Measurements from ENCODE around the gene ZNF502.
"Not testable (repeated sequence)": the region's sequence is repeated elsewhere in the genome, so short reads cannot be mapped to it uniquely, and the experiment has no call there.

Gene ZNF502

DNA sequence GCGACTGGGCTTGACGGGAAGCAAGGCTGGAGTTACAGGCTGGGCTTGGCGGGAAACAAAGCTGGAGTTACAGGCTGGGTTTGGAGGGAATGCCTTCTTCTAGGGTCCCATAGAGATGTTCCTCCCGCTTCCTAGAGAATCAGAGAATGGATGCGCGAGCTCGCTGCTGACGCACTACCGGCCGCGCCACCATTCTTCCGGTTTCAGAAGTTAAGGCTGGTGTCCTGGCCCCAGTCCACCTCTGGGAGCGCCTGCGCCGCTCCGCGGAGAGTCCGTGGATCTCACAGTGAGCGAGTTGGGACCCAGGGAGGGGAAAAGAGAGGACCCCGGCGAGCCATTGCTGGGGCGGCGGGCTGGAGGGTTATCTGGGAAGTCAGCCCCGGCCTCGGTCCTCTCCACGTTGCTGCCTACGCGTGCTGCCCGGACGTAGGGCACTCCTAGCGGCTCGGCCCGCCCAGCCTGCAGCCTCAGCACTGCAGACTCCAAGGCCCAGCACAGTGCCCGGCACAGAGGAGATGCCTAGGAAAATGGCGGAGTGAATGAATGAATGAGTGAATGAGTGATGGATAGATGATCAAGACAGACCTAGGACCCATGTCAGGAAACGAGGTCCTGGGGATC is at the start of gene ZNF502:
ZNF502 (plus strand) TSS at position 206 of the 621 bp plus-strand sequence. CDS start 7,602 bp downstream, outside the sequence.
- DNase-seq = peak; percentile 75 to 78

GRCh38 chr3:44665173-44665572 is 47.3 kb upstream of the ZNF502 start:
- DNase-seq = no peak

GRCh38 chr3:44666346-44666745 is 46.1 kb upstream of the ZNF502 start:
- DNase-seq = no peak

GRCh38 chr3:44669760-44670159 is 42.7 kb upstream of the ZNF502 start:
- DNase-seq = no peak

- not testable (repeated sequence) for DNase-seq
Measured at GRCh38 chr3:44673466-44673865, 39.0 kb upstream of the ZNF502 start.

GRCh38 chr3:44674211-44674610 is 38.2 kb upstream of the ZNF502 start:
- no peak for DNase-seq

DNA sequence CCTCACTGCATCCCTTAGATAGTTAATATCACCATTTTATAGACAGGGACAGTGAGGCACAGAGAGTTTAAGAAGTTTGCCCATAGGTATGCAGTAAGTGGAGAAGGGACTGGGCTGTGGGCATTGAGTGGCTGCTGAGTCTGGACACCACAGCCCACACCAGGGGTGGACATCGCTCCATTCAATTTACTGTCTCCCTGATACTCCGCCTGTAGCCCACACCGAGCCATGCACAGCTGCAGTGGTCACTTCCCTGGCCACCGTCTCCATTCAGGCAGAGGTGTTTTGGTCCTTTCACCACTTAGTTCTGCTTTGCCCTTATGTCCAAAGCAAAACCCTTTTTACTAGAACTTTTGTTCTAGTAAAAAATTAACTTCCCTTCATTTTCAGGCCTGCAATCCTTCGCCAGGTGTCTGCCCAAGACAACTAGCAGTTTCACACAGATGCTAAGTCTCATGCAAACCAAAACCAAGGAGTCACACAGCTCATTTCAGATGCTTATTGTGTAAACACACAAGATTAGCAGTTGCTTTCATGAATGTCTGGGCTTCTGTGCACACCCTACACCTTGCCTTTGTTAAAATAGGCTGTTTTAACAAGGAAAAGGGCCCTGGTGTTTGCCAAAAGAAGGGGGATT is 33.9 kb upstream of the ZNF502 start:
- no peak for DNase-seq

GRCh38 chr3:44680921-44681455 is 31.5 kb upstream of the ZNF502 start:
- DNase-seq = no peak

DNA sequence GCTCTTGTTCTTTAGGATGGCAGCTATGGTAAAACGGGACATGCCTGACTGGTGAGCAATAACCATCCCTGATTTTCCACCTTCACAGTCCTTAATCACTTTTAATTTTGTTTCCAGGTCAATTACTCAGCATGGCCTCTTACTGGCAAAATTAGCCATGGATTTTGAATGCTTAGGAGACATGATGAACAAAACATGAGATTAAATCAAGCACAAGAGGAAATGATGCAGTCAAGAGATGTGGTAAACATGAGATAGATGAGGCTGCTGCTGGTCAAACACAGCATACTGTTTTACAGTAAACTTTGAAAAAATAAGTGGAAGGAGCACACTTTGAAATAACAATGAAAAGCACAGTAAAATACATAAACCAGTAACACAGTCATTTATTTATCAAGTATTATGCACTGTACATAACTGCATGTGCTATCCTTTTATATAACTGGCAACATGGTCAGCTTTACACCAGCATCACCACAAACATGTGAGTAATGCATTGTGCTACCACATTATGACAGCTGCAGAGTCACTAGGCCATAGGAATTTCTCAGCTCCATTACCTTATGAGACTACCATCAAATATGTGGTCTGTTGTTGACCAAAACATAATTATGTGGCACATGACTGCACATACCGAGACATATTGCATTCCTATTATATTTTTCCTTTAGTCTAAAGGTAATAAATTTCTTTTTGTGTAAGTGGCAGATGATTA is 30.1 kb upstream of the ZNF502 start:
- DNase-seq = no peak

GRCh38 chr3:44685128-44685800 is 27.2 kb upstream of the ZNF502 start:
- peak; percentile 45 to 57 for DNase-seq

GRCh38 chr3:44687898-44688297 is 24.6 kb upstream of the ZNF502 start:
- no peak for DNase-seq

- DNase-seq = no peak
Measured at GRCh38 chr3:44721231-44722102, 9.0 kb downstream of the ZNF502 start.

GRCh38 chr3:44722103-44722401 is 9.6 kb downstream of the ZNF502 start:
- no peak for DNase-seq

DNA sequence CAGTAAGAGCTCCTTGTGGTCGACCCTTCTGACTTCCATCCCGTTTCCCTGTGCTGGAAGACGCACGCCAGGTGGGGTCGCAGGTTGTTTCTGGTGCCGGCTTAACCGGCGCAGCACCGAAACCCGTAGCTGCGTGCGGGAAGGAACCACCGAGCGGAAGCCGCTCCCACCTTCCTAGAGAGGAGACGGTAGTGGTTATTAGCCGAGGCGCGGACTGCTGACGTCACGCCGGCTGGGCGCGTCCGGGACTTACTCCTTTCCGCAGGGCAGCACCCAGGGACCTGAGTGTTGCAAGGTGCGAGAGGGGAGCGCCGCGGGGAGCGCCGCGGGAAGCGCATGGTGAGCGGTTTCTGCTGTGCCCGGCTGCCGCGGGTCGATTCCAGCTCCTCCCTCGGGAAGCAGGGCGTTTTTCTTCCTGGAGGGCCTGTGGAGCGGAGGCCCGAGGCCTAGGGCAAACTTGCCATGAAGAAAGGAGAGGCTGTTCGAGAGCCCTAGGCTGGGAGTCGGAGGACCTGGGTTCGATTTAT is 17.0 kb downstream of the ZNF502 start, which contains the start of gene ZNF501:
ZNF501 (plus strand) TSS at position 252 of the 527 bp plus-strand sequence. CDS start 4,787 bp downstream, outside the sequence.
- DNase-seq = peak; percentile 47 to 72

- DNase-seq = no peak
Measured at GRCh38 chr3:44734646-44735168, 22.2 kb downstream of the ZNF502 start.

DNA sequence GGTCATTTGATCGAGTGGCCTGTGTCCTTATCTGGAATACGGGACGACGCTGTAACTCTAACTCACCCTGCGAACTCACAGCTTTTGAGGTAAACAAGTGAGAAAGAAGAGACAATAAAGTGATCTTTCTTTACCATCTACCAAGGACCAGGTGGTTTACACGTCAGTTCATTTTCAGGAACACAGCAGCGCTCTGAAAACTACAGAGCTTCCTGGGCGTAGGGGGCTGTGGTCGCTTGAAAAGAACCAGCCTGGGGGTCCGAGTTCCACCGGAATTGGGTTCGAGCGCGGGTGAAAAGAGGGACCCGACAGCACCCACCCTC is 48.6 kb downstream of the ZNF502 start:
- no peak for DNase-seq

DNA sequence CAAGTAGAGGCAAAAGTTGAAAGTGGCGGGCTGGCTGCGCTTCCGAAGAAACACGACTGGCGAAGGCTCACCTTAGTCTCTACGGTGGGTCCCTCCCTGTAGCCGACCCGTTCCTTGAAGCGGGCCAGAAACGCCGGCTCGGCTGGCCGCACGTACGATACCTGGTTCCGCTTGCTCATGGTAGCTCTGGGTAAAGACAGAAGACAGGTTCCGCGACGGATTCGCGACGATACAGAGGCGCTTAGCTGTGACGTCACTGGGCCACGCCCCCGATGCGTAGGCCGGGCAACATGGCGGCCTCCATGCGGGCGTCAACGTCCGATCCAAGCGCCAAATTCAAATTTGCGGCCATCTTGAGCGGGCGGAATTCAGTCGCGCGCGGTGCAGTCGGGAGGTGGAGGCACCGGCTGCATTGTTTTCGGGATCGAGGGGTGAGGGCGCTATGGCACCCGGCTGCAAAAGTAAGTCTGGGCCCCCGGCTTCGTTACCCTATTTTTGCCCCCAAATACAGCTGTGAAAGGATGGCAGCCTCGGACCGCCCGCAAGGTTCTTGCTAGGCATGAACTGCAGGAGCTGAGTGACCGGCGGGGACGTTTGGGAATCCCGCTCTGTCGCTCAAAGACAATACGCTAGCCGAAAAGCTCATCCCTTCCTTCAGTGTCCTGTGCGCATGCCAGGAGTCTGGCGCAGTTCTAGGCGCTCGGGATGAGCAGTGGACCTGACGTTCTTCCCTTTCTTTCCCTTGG is 49.1 kb downstream of the ZNF502 start, which contains the start of the genes KIAA1143 and KIF15:
KIAA1143 (minus strand) TSS at position 196 of the 746 bp plus-strand sequence; CDS start at position 179, 17 bp downstream.
KIF15 (plus strand) TSS at position 371 of the 746 bp plus-strand sequence; CDS start at position 443, 72 bp downstream.
- peak; percentile 79 to 86 for DNase-seq

- DNase-seq = no peak
Measured at GRCh38 chr3:44762170-44762677, 49.8 kb downstream of the ZNF502 start.

- no peak for DNase-seq
Measured at GRCh38 chr3:44762690-44763089, 50.2 kb downstream of the ZNF502 start.

- DNase-seq = no peak
Measured at GRCh38 chr3:44764248-44764647, 51.8 kb downstream of the ZNF502 start.
